Hematopoietic multipotent progenitor cell treated with erythropoietin and hydrocortisone succinate and interleukin-3 and kit ligand, for 6 days (in vitro differentiated cells): ENCODE measurements around the gene ACSF2.

Source experiments
- DNase-seq: peaks from one replicate; pipeline ENCODE4 v3.0.0-alpha.2; 2015

The ACSF2 gene

GRCh38 chr17:50440838-50441829, 15.1 kb downstream of the ACSF2 start:
- no peak for DNase-seq

- no peak for DNase-seq
Measured at GRCh38 chr17:50443505-50443974, 17.5 kb downstream of the ACSF2 start.

- DNase-seq = no peak
Measured at GRCh38 chr17:50444841-50445715, 19.1 kb downstream of the ACSF2 start.

- no peak for DNase-seq
Measured at GRCh38 chr17:50445730-50446325, 19.8 kb downstream of the ACSF2 start.

- DNase-seq = no peak
Measured at GRCh38 chr17:50447870-50448595, 22.0 kb downstream of the ACSF2 start.

- peak; percentile 59 for DNase-seq
Measured at GRCh38 chr17:50448643-50449042, 22.6 kb downstream of the ACSF2 start.

GRCh38 chr17:50451943-50452629, 26.1 kb downstream of the ACSF2 start:
- no peak for DNase-seq

- DNase-seq = peak; percentile 53
Measured at GRCh38 chr17:50452630-50453300, 26.7 kb downstream of the ACSF2 start.

- no peak for DNase-seq
Measured at GRCh38 chr17:50453901-50454300, 27.9 kb downstream of the ACSF2 start.

GRCh38 chr17:50457621-50458020, 31.6 kb downstream of the ACSF2 start:
- DNase-seq = no peak

- no peak for DNase-seq
Measured at GRCh38 chr17:50458270-50458669, 32.3 kb downstream of the ACSF2 start.

GRCh38 chr17:50458701-50459676, 33.0 kb downstream of the ACSF2 start:
- no peak for DNase-seq

GRCh38 chr17:50459756-50460155, 33.7 kb downstream of the ACSF2 start:
- DNase-seq = no peak

GRCh38 chr17:50460831-50461526, 35.0 kb downstream of the ACSF2 start:
- DNase-seq = no peak

GRCh38 chr17:50461550-50462132, 35.6 kb downstream of the ACSF2 start:
- no peak for DNase-seq

GRCh38 chr17:50462446-50462845, 36.4 kb downstream of the ACSF2 start:
- DNase-seq = no peak

- DNase-seq = no peak
Measured at GRCh38 chr17:50464121-50464520, 38.1 kb downstream of the ACSF2 start.

- no peak for DNase-seq
Measured at GRCh38 chr17:50464736-50465135, 38.7 kb downstream of the ACSF2 start.

GRCh38 chr17:50465171-50465570, 39.2 kb downstream of the ACSF2 start:
- DNase-seq = no peak
